ENCODE measurements around the gene VGLL2.

GRCh38 chr6:117229870-117230269, 35.5 kb upstream of the VGLL2 start:
- TF ChIP-seq CTCF (conservative IDR thresholded peaks at IDR 0.05 in 1 of 2, IDR thresholded peaks at IDR 0.05 in 1 of 2; ENCODE audit: extremely low read depth in 1 of 2, insufficient read depth in 1 of 2, low read depth in 1 of 2, low read length in 2 of 2) (no peak), EZH2 (IDR thresholded peaks at IDR 0.05; ENCODE audit: borderline replicate concordance, low read length) (no peak)

All from mammary epithelial cell (primary cell).